MG63 (cell line): ENCODE data around the gene SLC6A4. TPM values are rescaled to one million over a fixed set of nuclear protein-coding genes. Genes with fewer than 3 reads are reported as not detected.
A peak's percentile ranks its signal among the peaks of the same experiment; 100 is the strongest.
"Not testable (repeated sequence)": the region's sequence is repeated elsewhere in the genome, so short reads cannot be mapped to it uniquely, and the experiment has no call there.

Experiments
- DNase-seq: peaks from one replicate; pipeline ENCODE4 v3.0.0-alpha.2; 2020
- H3K27me3 ChIP-seq: fragments of 250-450 bp; sonication (Bioruptor Pico); 2 replicates; pipeline ENCODE4 v1.5.1; 2020; ENCODE audit warnings: mild to moderate bottlenecking, moderate library complexity
- H3K36me3 ChIP-seq: fragments of 250-450 bp; sonication (Bioruptor Pico); 2 replicates; pipeline ENCODE4 v1.5.1; 2020; ENCODE audit warnings: mild to moderate bottlenecking, moderate library complexity
- H3K4me3 ChIP-seq: fragments of 250-450 bp; sonication (Bioruptor Pico); 2 replicates; pipeline ENCODE4 v1.5.1; 2020; ENCODE audit warnings: mild to moderate bottlenecking, moderate library complexity
- H3K9me3 ChIP-seq: fragments of 250-450 bp; sonication (Bioruptor Pico); 2 replicates; pipeline ENCODE4 v1.5.1; 2020; ENCODE audit warnings: mild to moderate bottlenecking, moderate library complexity
- total RNA-seq: library from RNA; depleted of rRNA; stranded (reverse); fragments of >200 nt; shearing (Covaris generic); gene quantifications from 2 replicates; pipeline ENCODE4 v1.2.3, GENCODE V29; 2014; ENCODE audit warnings: low replicate concordance; rRNA removed

Gene SLC6A4
- total RNA-seq, 1 experiment from 2014 or later, result not detected

- Histone ChIP-seq H3K4me3 (no peak overlapping the region), H3K36me3 (peaks cover 63% of the 10 kb centered on the region), H3K9me3 (no peaks in the 10 kb centered on the region), H3K27me3 (no peaks in the 10 kb centered on the region)
- no peak for DNase-seq
Measured at GRCh38 chr17:30170415-30170987, 65.0 kb downstream of the SLC6A4 start.

DNA sequence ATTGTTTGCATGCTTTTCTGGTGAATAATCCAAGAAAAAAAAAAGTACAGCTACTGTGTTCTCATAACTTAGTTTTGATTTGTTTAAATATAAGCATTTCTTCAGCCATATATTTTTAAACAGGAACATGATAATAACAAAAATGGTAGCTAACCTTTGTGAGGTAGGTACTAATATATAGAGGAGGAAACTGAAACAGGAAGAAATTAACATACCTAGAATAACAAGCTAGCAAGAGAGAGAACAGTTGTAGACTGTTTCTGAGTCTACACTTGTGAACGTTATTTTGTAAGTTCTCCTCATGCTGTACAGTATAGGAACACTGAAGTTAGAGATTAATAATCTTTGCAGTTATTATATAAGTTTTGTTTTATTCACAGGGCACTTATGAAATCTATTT is 69.5 kb downstream of the SLC6A4 start:
- no peak overlapping the region for H3K4me3 ChIP-seq
- DNase-seq, result no peak
- no peaks in the 10 kb centered on the region for H3K9me3 ChIP-seq
- H3K27me3 ChIP-seq, result no peaks in the 10 kb centered on the region
- peaks cover 56% of the 10 kb centered on the region for H3K36me3 ChIP-seq

GRCh38 chr17:30165147-30165546 is 70.3 kb downstream of the SLC6A4 start:
- peaks cover 7% of the 10 kb centered on the region for H3K9me3 ChIP-seq
- no peak for DNase-seq
- no peaks in the 10 kb centered on the region for H3K27me3 ChIP-seq
- H3K4me3 ChIP-seq, result no peak overlapping the region
- peaks cover 59% of the 10 kb centered on the region for H3K36me3 ChIP-seq

GRCh38 chr17:30164531-30164930 is 71.0 kb downstream of the SLC6A4 start:
- Histone ChIP-seq H3K36me3 (peaks cover 62% of the 10 kb centered on the region), H3K4me3 (no peak overlapping the region)
- DNase-seq, result no peak

DNA sequence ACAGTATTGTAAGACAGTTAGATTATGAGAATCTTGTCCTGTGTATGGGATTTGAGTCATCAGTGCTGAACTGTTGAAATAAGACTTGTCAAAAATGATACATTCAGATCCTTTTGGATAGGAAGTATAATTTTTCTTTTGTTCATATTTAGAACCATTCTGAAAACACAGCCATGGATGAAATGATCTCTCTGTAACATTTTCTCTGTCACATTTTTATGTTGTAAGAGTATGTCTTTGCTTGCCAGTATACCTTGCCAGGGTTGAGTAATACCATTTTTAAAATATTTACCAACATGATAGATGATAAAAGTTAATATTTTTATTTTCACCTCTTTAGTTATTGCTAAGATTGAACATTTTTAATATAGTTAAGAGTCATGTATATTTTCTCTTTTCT is 73.9 kb downstream of the SLC6A4 start:
- H3K4me3 ChIP-seq, result no peak overlapping the region
- H3K9me3 ChIP-seq, result peaks cover 24% of the 10 kb centered on the region
- no peak for DNase-seq
- no peaks in the 10 kb centered on the region for H3K27me3 ChIP-seq
- peaks cover 75% of the 10 kb centered on the region for H3K36me3 ChIP-seq

More at GRCh38 chr17:30164531-30164930, 71.0 kb downstream of the SLC6A4 start:
- H3K9me3 ChIP-seq, result peaks cover 13% of the 10 kb centered on the region
- no peaks in the 10 kb centered on the region for H3K27me3 ChIP-seq

DNA sequence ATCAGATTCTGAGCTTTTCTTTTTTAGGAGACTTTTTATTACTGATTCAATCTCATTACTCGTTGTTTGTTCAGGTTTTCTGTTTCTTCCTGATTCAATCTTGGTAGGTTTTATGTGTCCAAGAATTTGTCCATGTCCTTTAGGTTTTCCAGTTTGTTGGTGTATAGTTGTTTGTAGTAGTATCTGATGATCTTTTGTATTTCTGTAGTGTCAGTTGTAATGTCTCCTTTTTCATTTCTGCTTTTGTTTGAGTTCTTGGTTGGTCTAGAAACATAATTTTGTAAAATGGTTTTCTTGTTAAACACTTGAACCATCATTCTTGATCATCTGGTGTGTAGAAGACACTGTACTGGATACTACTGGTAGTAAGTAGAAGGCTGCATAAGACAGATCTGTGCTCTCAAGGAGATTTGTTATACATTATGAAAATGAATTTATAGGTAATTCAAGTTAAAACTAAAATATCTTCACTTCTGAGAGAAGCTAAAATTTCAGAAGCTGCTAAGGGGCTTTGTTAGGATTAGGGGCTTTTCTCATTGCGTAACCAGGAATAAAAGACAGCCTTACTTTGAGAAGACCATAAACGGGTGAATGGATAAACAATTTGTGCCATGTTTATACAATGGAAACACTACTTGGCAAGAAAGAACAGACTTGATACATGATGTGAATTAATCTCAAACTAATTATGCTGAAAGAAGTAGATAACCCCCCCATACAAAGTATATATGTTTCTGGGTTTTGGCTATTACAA is 74.9 kb downstream of the SLC6A4 start:
- no peak for DNase-seq
- Histone ChIP-seq H3K36me3 (peaks cover 75% of the 10 kb centered on the region), H3K27me3 (no peaks in the 10 kb centered on the region), H3K4me3 (no peak overlapping the region), H3K9me3 (peaks cover 24% of the 10 kb centered on the region)

GRCh38 chr17:30158896-30159625 is 76.4 kb downstream of the SLC6A4 start:
- DNase-seq, result no peak
- H3K9me3 ChIP-seq, result peaks cover 24% of the 10 kb centered on the region
- H3K36me3 ChIP-seq, result peaks cover 71% of the 10 kb centered on the region
- no peak overlapping the region for H3K4me3 ChIP-seq
- no peaks in the 10 kb centered on the region for H3K27me3 ChIP-seq

- Histone ChIP-seq H3K27me3 (no peaks in the 10 kb centered on the region), H3K36me3 (peaks cover 69% of the 10 kb centered on the region), H3K9me3 (peaks cover 19% of the 10 kb centered on the region), H3K4me3 (no peak overlapping the region)
- no peak for DNase-seq
Measured at GRCh38 chr17:30155389-30155788, 80.1 kb downstream of the SLC6A4 start.

DNA sequence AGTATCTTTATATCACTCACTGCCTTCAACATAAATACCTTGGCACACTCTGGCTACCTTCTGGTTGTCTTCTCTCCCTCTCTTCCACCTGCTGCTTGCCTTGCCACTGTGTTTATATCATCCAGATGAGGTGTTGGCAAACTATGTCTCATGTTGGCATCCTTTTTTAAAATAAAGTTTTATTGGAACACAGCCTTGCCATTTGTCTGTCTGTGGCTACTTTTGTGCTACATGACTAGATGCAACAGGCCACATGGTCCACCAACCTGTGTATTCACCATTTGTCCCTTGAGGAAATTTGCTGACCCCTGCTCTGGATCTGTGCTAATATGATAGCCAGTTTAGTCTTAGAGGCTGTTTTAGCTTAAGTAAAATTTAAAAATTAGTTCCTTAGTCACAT is 82.0 kb downstream of the SLC6A4 start:
- no peak for DNase-seq

GRCh38 chr17:30151471-30151870 is 84.0 kb downstream of the SLC6A4 start:
- DNase-seq, result no peak
- no peaks in the 10 kb centered on the region for H3K9me3 ChIP-seq
- no peak overlapping the region for H3K4me3 ChIP-seq
- no peaks in the 10 kb centered on the region for H3K27me3 ChIP-seq
- peaks cover 44% of the 10 kb centered on the region for H3K36me3 ChIP-seq

More for the DNA sequence above, 82.0 kb downstream of the SLC6A4 start:
- H3K27me3 ChIP-seq, result no peaks in the 10 kb centered on the region
- H3K4me3 ChIP-seq, result no peak overlapping the region
- 0 out of 2 replicates have a peak, but pooled peaks cover 3% of the 10 kb centered on the region for H3K9me3 ChIP-seq
- peaks cover 55% of the 10 kb centered on the region for H3K36me3 ChIP-seq

GRCh38 chr17:30148376-30148775 is 87.1 kb downstream of the SLC6A4 start:
- Histone ChIP-seq H3K9me3 (no peaks in the 10 kb centered on the region), H3K27me3 (no peaks in the 10 kb centered on the region), H3K4me3 (no peak overlapping the region), H3K36me3 (peaks cover 38% of the 10 kb centered on the region)
- DNase-seq, result no peak

- peaks cover 36% of the 10 kb centered on the region for H3K36me3 ChIP-seq
- not testable (repeated sequence) for H3K4me3 ChIP-seq, H3K9me3 ChIP-seq, H3K27me3 ChIP-seq
- DNase-seq, result peak; percentile 9
Measured at GRCh38 chr17:30147860-30148259, 87.6 kb downstream of the SLC6A4 start.

Other genes with a start within 250 kb of the SLC6A4 start
- gene NSRP1, start 118.9 kb downstream of the SLC6A4 start, total RNA-seq, result 0.76 and 4.7 TPM in 2 replicates
- 44.7 and 45.0 TPM in 2 replicates for gene BLMH, start 56.2 kb upstream of the SLC6A4 start, total RNA-seq
- not detected in 2 replicates for gene TMIGD1, start 98.4 kb upstream of the SLC6A4 start, total RNA-seq
- gene CPD, start 143.2 kb upstream of the SLC6A4 start, total RNA-seq, result 38.8 and 46.3 TPM in 2 replicates
- gene GOSR1, start 241.7 kb upstream of the SLC6A4 start, total RNA-seq, result 33.5 and 61.0 TPM in 2 replicates